Stimulated activated CD8-positive, alpha-beta memory T cell treated with anti-CD3 and anti-CD28 coated beads, Interleukin-12 subunit alpha, Interleukin-12 subunit beta, amount 100 ng/mL, for 1 hour (primary cell): Measurements from ENCODE around the gene GAS6.

Experiments used
- DNase-seq: peaks from one replicate; pipeline ENCODE4 v3.0.0-alpha.2; 2020; ENCODE audit warnings: low read depth

The GAS6 gene

DNA sequence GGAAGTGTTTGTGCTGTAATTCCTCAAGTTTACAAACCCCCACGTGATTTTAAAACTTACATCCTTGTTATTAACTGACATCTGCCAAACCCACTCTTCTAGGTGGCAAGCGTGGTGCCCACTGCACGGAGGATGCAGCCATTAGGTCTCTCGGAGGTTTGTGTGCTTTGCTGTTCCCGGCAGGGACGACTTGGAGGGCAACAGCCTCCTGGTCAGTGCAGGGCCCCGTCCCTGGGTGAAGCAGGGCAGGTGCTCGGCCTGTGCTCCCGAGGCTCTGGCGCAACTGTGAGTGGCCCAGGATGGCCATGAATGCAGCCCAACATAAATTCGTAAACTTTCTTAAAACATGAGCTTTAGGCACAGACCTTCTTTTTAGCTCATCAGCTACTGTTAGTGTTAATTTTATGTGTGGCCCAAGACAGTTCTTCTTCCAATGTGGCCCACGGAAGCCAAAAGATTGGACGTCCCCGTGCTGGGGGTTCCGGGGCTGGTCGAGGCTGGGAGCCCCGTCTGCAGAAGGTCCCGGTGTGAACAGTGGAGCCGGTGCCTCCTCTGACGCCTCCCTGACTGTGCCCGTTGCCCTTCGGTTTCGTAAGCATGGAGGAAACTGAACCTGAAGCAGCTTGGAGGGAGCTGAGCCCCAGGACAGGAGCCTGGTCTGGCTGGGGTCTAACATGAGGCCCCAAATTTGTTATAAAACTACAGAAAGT, 11.9 kb downstream of the GAS6 start:
- DNase-seq = no peak

DNA sequence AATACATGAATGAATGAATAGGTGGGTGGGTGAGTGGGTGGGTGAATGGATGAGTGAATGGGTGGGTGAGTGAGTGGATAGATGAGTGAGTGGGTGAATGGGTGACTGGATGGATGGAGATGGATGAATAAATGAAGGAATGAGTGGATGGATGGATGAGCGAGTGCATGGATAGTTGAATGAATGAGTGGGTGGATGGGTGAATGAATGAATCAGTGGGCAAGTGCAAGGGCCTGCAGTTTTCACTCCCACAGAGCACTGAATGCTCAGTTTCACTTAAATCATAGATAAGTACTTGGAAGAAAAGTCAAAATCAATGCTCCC, 12.4 kb downstream of the GAS6 start:
- no peak for DNase-seq

DNA sequence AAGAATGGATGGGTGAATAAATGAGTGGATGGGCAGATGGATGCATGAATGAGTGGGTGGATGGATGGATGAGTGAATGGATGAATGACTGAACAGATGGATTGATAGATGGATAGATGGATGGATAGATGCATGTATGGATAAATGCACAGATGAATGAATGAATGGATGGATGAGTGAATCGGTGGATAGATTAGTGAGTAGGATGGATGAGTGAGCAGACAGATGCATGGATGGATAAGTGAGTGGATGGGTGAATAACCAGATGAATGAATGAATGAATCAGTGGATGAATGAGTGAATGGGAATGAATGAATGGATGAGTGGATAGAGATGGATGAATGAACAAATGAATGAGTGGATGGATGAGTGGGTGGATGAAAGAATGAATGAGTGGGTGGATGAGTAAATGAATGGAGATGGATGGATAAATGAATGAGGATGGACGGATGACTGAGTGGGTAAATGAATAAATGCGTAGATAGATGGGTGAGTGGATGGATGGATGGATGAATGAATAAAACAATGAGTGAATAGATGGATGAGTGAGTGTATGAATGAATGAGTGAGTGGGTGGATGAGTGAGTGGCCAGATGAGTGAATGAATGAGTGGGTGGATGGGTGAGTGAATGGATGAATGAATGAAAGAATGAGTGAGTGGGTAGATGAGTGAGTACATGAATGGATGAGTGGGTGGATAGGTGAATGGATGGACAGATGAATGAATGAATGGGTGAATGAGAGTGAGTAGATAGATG, 13.0 kb downstream of the GAS6 start:
- no peak for DNase-seq

DNA sequence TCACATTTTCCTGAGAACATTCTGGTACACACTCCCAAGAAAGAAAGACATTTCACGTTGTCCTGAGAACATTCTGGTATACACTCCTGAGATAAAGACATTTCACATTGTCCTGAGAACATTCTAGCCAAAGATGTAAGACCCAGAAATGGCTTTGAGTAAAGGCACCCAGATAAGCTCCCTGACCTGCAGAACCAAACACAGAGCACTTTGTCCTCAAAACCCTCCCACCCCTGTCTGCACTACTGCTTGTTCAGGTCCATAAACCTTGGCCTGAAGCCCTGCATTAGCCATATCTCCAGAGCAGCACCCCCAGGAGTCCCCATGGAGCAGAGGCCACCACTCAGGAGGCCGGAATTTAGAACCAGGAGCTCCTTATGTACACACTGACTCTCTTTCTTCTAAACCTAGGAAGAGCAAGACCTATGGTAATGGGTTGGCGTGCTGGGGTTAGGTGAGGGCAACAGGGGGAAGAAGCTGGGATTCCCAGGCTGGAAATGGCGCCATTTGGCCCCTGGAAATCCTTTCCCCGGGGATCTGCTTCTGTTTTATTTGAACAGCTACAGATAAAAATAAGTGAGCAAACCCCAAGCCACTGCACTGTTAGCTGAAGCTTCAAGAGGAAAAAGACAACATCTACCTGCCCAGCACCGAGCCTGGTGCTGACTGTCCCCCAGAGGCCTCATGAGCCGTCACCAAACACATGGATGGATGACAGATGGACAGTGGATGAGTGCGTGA, 13.7 kb downstream of the GAS6 start:
- no peak for DNase-seq

DNA sequence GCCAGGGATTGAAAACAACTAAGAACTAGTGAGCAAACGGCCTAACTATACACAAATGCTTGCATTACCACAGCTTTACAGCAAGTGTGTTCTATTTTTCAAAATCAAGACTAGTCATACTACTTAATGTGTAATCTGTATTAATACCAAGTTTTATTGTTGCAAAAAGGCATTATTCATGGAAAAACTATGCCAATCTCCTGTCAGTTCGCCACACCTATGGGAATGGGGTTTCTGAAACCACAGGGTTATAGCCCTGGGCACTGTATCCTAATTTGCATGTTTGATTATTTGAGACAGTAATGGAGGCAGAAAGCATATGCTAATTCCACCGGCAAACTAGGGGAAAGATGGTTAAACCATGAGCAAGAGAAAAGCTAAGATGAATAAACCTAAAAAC, 14.3 kb downstream of the GAS6 start:
- no peak for DNase-seq

DNA sequence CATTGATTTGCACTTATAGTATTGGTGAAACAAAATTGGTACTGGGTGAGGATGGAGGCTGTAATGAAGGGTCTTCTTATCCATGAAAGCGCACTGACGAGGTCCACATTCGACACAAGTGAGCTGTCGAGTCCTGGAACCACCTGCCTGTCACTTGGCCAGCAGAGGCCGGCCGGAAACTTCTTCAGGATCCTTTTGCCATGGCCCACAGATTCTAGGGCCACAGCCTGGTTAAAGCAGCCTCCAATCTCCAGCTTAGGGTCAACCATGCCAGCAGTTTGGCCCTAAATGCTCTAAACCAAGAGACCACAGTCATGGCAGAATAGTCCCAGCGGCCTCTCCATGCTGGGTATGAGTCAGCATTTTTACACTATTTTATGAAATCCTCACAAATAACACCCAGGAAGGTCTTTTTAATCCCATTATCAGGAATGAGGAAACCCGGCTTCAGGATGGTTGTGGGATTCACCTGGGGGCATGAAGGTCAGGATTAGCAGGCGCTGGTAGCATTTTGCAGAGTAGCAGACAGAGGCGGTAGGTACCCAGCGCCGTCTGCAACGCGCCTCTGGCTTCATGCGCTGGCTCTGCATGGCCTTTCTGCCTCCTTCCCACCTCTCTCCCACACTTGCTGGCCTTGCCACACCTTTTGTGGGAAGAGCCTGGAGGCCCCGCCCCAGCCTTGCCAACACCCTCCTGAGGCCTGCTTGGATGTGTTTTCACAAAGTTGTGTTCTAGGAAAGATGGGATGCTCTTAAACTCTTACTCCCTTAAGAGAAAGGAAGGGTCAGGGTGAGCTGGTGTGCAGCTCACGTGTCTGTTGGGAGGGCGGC, 15.2 kb downstream of the GAS6 start:
- DNase-seq = no peak

DNA sequence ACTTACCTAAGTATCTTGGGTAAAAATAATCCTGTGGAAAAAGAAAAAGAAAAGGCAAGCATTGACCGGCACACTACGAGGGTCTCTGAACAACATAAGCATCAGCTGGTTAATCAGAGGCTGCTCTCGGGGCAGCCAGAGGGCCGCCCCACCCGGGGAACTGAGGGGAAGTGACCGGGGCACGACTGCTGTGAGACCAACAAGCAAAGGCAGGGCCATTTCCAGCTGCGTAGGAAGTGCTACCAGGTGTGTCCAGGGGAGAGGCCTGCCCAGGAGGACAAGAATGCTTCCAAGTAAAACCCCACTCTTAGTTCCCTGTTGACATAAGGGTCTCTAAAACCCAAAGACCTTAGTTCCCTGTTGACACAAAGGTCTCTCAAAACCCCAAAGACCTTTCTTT, 15.9 kb downstream of the GAS6 start:
- no peak for DNase-seq

DNA sequence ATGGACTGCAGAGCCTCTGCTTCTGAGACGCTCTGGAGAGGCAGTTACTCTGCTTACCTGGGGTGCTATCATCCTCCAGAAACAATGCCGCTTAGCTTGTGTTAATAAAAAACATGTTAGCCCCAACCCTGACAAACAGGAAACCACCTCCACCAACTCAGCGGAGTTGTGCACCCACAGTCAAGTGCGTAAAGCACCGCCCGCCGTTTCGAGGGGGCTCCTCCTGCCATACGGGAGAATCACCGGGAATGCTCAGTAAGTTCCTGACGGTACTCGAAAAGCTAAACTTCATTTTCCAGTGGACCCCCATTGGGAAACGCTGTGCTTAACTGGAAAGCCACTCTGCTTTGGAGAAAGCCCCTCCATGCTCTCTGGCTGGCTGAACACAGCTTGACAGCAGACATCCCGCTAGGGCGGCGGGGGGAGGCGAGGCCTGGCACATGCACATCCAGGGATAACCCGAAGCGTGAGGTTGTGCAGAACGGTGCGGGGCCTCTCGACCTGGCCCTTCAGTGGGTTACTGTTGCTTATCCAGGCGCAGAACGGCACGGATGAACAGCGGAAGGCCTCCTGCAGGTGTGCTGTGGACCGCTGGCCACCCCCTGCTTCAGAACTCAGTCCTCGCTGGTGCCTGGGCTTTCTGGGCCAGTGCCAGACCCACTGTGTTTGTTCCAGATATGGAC, 17.1 kb downstream of the GAS6 start:
- no peak for DNase-seq

DNA sequence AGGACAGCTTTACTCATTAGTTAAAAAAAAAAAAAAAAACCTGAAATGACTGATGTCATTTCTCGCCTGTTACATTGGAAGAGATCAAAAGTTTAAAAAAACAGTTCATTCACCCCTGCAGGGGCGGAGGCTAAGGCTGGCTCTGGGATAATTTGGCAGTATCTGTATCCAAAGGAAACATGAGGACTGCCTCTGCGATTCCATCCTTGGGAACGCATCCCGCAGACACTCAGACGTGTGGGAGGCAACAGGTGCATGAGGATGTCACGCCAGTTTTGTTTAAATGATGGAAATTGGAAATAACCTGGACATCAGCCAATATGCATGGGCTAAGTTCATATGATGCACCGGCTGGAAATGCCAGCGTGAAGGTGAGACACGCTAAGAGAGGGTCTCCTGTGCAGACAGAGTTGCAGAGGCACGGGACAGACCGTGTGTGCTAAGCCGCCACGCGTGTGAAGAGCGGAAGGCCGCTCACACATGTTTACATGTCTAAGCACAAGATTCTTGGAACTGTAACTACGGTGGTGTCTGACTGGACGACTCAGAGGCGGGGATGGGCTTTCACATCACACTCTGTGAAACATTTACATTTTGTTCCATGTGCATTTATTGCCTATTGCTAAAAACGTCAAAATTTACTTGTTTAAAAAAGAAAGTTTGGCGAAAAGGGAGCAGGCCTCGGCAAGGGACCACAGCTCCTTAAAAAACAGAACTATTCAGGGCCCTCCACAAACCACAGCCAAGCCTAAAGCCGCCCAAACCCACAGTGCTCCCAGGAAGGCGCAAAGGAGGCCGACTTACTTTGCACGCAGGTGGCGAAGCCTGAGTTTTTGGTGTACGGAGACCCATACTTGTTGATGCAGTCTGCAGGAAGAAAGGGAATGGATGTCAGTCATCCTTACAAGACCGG, 17.9 kb downstream of the GAS6 start:
- DNase-seq = no peak

DNA sequence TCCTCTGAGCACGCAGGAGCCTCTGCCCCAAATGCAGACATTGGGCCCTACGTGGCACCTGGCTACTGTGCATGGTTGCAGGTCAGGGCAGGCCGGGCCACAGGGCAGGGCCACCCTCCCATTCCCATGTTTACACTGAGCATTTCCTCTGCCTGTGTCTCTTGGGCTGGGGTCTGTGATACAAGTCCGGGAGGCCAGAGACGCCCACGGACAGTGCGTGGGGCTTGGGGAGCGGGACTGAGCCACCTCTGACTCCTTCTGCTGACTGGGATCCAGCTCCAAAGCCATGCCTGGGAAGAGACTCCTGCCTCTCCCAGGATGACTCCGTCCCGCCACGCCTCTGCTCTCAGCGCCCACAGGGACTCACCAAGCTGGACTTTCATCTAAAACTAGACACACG, 18.8 kb downstream of the GAS6 start:
- no peak for DNase-seq

DNA sequence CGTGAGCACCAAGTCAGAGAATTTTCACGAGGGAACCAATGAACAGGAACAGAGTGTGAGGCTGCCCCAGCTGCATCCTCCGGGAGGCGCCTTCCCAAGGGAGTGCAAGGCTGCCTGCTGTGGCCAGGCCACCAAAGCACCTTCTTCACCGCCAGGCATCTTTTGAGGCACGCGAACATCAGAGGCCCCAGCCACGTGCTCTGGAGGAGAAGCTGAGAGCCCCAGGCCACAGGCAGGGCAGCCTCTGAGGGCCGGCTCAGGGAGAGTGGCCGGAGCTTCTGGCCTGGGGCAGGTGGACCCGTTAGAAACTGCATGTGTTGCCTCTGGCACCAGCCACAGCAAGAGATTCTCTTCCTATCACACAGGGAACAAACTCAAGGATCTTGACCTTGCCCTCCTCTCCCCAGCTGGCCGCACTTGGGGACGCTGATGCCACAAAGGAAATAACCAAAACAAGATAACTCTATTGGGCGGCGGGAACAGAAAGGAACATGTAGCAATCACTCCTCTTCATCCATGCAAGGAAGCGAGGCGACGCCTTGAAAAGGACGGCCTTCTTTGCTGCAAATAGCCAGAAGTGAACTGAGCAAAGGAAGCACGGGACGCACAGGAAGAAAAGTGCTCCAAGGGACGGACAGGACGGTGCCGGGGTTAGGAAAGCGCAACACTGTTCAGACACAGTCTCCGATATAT, 19.9 kb downstream of the GAS6 start:
- DNase-seq = no peak

DNA sequence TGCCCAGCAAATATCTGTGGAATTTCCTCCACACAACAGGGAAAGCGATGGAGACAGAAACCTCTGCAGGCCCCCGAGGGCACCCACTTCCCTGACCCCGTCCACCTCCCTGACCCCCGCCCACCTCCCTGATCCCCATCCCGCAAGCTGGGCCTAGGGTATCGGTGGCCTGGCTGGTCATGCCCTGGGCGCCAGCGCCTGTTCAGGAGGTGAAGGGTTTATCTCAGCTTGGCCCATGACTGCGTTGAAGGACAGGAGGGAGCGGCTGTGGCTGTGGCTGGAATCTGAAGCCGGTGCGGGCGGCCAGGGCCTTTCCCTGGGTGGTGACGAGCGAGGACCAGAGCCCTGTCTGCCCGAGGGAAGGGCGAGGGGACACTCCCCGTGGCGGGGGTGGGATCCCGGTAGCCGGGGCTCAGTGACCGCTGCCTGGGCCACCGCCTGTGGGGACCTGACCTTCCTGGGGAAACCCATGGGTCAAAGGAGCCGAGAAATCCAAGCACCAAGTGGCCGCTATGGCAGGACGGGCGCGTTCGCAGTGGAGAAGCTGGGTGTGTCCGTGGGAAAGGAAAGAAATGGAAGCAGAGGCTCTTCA, 20.7 kb downstream of the GAS6 start:
- no peak for DNase-seq

DNA sequence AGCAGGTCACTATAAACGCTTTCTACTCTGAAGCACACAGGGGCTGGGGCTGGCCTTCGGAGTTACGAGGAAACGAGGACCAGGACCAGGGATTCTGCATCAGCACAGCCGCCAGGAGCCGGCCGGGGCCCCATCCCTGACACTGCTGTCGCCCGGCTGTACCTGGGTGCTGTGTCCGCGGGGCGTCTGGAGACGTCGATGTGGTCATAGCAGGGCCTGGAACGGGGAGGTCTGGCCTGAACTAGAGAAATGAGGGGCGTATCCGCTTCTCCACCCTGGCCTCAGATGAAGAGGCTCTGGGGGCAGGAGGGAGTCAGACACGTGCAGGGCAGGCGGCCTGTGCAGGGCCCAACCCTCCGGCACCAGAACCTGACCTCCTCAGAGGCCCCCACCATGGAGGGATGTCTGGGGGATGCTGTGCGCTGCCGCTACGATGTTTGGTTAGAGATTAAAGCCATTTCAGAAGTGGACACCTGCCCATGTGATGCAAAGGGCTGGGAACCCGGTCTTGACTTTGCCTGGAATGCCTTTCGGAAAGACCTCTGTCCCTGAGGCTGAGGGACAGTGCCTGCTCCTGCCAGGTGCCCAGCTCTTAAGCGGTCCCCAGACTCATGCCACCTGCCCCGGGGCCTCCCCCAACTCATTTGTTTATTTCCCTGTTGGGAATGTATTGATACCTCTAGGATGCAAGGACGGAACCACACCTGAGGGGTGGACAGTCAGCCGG, 21.4 kb downstream of the GAS6 start:
- no peak for DNase-seq

DNA sequence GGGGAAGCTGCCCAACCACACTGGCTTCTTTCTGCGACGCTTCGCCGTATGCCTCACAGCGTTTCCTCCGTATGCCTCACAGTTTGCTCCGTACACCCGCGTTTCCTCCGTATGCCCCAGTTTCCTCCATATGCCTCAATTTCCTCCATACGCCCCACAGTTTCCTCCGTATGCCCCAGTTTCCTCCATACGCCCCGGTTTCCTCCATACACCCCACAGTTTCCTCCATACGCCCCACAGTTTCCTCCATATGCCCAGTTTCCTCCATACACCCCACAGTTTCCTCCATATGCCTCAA, 22.6 kb downstream of the GAS6 start:
- no peak for DNase-seq

DNA sequence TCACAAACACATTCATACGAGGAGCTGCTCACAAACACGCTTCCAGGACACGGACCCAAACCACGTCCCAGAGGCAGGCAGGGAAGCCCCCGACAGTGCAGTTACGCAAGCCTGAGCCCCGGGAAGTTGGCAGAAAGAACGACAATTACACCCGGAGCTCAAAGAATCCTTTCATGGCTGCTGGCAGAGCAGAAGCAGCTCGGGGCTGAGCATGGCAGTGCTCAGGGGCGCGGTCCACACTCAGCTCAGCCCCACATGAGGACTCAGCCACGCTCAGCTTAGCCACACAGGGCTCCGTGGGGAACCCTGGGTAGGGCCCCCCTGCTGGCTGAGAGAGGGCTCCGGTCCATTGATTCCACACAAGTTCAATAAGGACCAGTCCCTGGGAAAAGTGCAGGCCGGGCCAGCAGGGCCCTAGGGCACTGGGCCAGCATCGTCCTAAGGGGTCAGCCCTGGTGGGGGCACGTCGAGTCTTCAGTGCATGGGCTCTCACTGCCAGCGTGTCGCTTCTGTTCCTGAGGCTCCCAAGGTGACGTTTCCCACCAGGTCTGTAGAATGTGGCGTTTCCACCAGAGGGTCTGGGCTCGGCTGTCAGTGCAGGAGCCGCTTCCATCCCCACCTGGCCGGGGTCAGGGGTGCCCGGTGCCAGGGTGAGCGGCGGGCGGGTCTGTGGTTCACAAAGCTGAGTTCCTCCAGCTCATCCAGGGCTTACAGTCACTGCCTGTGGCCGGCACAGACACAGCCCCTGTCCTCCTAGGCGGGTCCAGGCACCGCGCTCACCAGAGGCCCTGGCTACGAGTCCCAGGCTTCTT, 23.1 kb downstream of the GAS6 start:
- DNase-seq = no peak

DNA sequence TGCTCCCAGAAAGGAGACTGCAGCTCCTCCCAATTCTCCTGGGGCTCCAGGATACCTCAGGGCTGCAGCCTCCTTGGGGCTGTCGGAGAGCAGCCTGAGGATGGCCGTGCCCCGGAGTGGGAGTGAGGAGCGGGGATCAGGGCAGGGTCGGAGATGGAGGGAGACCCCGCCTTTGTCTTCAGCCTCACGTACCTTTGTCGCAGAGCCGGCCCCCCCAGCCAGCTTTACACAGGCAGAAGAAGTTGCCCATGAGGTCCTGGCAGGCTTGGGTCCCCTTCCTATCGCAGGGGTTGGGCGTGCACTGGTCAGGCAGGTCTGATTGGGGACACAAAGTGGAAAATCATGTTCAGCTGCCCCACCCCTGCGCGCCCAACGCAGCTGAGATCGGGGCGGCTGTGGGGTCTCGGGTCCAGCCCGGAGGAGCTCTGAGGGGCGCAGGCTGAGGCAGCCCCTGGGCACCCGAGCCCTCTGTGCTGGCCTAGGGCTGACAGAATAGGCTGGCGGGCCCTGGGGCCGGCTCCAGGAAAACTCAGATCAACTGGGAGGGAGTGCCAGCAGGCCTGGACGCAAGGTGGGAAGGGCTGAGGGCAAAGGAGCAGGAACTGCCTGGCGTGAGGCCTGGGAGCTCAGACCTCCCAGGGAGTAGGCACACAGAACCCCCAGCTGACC, 24.2 kb downstream of the GAS6 start:
- no peak for DNase-seq

DNA sequence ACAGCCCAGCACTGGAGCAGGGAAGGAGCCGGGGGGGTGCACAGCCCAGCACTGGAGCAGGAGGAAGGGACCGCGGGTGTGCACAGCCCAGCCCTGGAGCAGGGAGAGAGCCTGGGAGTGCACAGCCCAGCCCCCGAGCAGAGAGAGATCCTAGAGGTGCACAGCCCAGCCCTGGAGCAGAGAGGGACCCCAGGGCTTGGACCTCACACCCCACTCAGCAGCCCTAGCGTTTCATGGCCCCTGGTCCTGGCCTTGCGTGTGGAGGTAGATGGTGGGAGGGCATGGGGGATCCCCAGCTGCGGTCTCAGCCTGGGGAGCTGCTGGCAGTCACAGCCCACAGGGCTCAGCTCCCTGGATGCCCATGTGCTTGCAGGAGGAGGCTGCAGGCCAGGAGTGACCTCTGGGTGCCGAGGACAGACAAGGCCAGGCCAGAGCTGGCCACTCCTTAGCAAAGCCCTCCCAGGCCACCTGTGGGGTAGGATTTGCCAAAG, 25.1 kb downstream of the GAS6 start:
- no peak for DNase-seq
